Measurements from ENCODE around the gene DSTN.

The DSTN gene

GRCh38 chr20:17628101-17628841, 58.4 kb downstream of the DSTN start:
- no peak for DNase-seq
- intact Hi-C loops (cut with DNase I): no loop called here

GRCh38 chr20:17629025-17629424, 59.1 kb downstream of the DSTN start:
- DNase-seq: no peak
- intact Hi-C loops (cut with DNase I): no loop called here

- intact Hi-C loops (cut with DNase I): no loop called here
Measured at GRCh38 chr20:17629678-17630089, 59.8 kb downstream of the DSTN start.

GRCh38 chr20:17630151-17630805, 60.4 kb downstream of the DSTN start:
- no peak for DNase-seq
- intact Hi-C loops (cut with DNase I): no loop called here

More at GRCh38 chr20:17629678-17630089, 59.8 kb downstream of the DSTN start:
- no peak for DNase-seq

- DNase-seq: no peak
- intact Hi-C loops (cut with DNase I): no loop called here
Measured at GRCh38 chr20:17630806-17631195, 60.9 kb downstream of the DSTN start.

- intact Hi-C loops (cut with DNase I): no loop called here
- DNase-seq: no peak
Measured at GRCh38 chr20:17631576-17632319, 61.9 kb downstream of the DSTN start.

GRCh38 chr20:17633221-17633849, 63.5 kb downstream of the DSTN start:
- intact Hi-C loops (cut with DNase I): no loop called here

GRCh38 chr20:17633850-17634500, 64.1 kb downstream of the DSTN start:
- peak in 1 of 42 donors; percentile 37 for DNase-seq
- intact Hi-C loops (cut with DNase I): no loop called here

More at GRCh38 chr20:17633221-17633849, 63.5 kb downstream of the DSTN start:
- DNase-seq: no peak

- peak in 8 of 42 donors; percentile 21 to 44 (median 33) for DNase-seq
- intact Hi-C loops (cut with DNase I): loop anchor here (5.0 kb wide), 1 partner anchor 48 kb away; the partner anchor contains the start of gene RRBP1
Measured at GRCh38 chr20:17634661-17635331, 64.9 kb downstream of the DSTN start.

- DNase-seq: no peak
- intact Hi-C loops (cut with DNase I): loop anchor here (5.0 kb wide), 1 partner anchor 47 kb away; the partner anchor contains the start of gene RRBP1
Measured at GRCh38 chr20:17635332-17636244, 65.7 kb downstream of the DSTN start.

GRCh38 chr20:17636523-17637412, 66.9 kb downstream of the DSTN start:
- intact Hi-C loops (cut with DNase I): loop anchor here (5.0 kb wide), 1 partner anchor 46 kb away; the partner anchor contains the start of gene RRBP1
- peak; percentile 60 to 93 (median 86) for DNase-seq

GRCh38 chr20:17637413-17637780, 67.5 kb downstream of the DSTN start:
- peak in 2 of 42 donors; percentile 42 to 60 for DNase-seq
- intact Hi-C loops (cut with DNase I): loop anchor here (5.0 kb wide), 1 partner anchor 45 kb away; the partner anchor contains the start of gene RRBP1

- intact Hi-C loops (cut with DNase I): loop anchor here (5.0 kb wide), 1 partner anchor 44 kb away; the partner anchor contains the start of gene RRBP1
- no peak for DNase-seq
Measured at GRCh38 chr20:17637985-17638640, 68.2 kb downstream of the DSTN start.

- intact Hi-C loops (cut with DNase I): loop anchor here (5.0 kb wide), 1 partner anchor 43 kb away; the partner anchor contains the start of gene RRBP1
- DNase-seq: no peak
Measured at GRCh38 chr20:17638835-17639407, 69.0 kb downstream of the DSTN start.

Measured in head of caudate nucleus (tissue), 42 donors.